Astrocyte of the spinal cord (primary cell): ENCODE data around the gene OCRL.
"Not testable (repeated sequence)": the region's sequence is repeated elsewhere in the genome, so short reads cannot be mapped to it uniquely, and the experiment has no call there.

Experiments used
- DNase-seq: peaks from one replicate; pipeline ENCODE4 v3.0.0; 2011; ENCODE audit warnings: low read depth, low spot score
- H3K4me3 ChIP-seq: 2 replicates; pipeline ENCODE4 v1.5.1; 2011; ENCODE audit warnings: low read depth, mild to moderate bottlenecking, low read length, moderate library complexity
- in situ Hi-C: cut with HindIII; loops from 2 replicates; pipeline ENCODE4 v1.10.0; 2017; ENCODE audit warnings: low sequenced_read_pairs
- TF ChIP-seq, protein P1 (sequence below): IDR thresholded peaks from 2 replicates; pipeline ENCODE4 v1.5.1; 2012; ENCODE audit warnings: low read depth, mild to moderate bottlenecking, low read length, inconsistent platforms

The OCRL gene

DNA sequence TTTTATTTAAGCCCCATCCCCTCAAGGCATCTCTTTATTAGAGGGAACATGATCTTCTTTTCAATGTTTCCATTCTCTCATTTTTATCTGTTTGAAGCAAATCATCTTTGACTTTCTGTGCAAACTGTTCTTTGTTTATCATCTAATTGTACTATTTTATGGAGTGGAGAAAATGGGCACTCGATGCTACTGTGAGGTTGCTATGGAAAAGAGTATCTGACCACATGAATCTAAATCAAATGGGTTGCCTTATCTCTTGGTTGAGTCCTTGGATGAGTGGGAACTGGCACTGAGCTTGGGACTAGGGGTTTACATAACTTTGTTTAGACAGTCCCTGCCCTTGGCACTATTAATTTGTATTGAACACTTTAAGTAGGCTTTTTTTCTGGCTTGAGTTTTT lies 9.1 kb downstream of the OCRL start:
- in situ Hi-C loops, result no loop called here
- no peak overlapping the region for H3K4me3 ChIP-seq
- TF ChIP-seq, protein P1, sequence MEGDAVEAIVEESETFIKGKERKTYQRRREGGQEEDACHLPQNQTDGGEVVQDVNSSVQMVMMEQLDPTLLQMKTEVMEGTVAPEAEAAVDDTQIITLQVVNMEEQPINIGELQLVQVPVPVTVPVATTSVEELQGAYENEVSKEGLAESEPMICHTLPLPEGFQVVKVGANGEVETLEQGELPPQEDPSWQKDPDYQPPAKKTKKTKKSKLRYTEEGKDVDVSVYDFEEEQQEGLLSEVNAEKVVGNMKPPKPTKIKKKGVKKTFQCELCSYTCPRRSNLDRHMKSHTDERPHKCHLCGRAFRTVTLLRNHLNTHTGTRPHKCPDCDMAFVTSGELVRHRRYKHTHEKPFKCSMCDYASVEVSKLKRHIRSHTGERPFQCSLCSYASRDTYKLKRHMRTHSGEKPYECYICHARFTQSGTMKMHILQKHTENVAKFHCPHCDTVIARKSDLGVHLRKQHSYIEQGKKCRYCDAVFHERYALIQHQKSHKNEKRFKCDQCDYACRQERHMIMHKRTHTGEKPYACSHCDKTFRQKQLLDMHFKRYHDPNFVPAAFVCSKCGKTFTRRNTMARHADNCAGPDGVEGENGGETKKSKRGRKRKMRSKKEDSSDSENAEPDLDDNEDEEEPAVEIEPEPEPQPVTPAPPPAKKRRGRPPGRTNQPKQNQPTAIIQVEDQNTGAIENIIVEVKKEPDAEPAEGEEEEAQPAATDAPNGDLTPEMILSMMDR, result no peak
- DNase-seq, result no peak

DNA sequence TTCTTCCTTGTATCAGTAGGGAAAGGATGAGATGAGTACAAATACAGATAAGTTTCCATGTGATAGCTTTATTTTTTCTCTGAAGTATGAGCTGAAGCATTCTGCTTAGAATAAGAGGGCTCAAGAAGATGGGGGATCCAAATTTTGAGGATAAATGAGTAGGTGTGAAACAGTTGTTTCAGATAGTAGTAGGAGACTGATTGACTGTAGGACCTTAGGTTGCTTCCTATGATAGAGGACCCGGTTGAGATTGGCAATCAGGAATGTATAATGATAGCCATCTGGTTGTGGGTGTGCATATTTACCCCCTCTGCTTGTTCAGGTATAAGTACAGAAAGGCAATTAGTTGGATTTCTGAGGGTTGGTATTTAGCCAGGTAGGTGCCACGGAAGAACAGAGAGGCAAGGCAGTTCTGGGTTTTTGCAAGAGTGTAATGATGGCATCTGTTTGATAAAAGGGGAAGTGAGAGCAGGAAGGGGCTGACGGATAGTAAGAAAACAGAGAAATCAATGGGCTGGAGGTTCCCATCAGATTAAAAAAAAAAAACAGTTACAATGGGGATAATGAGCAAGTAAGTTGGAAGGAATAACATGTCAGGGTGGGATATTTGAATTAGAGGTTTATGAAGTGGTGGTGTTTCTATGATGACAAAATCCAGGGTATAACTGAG lies 13.7 kb downstream of the OCRL start:
- in situ Hi-C loops, result no loop called here
- H3K4me3 ChIP-seq, result no peak overlapping the region

DNA sequence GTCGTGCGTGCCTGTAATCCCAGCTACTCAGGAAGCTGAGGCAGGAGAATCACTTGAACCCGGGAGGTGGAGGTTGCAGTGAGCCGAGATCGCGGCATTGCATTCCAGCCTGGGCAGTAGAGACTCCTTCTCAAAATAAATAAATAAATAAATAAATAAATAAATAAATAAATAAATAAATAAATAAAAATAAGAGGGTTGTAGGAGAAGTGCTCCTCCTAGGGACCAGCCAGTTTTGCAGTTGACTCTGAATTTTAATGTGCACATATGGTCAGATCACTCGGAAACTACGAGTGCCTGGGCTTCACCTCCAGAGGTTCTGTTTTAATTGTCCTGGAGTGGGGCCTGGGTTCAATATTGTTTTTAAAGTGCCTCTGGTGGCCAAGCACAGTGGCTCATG lies 14.8 kb downstream of the OCRL start:
- in situ Hi-C loops, DNase-seq, H3K4me3 ChIP-seq: not testable (repeated sequence)

More for the DNA sequence above, 13.7 kb downstream of the OCRL start:
- DNase-seq, result no peak
- TF ChIP-seq, protein P1, result no peak

DNA sequence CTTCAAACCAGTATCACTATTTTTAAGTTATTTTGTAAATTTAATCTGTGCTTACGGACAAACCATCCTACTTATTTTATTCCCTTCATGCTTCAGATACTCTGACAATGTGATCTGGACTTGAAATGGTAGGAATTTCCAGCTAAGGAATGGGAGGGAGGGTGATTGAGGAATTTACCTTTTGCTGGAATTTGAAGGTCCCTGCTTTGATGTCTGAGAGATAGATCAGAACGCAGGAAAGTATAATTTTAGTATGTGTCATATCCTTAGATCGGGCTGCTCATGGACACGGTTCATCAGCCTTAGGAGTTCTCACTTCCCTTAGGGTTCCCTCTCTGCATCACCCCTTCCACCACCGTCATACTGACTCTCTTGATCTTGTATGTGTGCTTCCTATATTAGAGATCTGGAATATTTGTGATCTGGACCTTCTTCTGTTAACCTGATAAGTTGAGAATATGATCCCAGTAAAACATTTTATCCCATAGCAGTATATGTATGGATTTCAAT lies 16.8 kb downstream of the OCRL start:
- TF ChIP-seq, protein P1, result no peak
- H3K4me3 ChIP-seq, result no peak overlapping the region
- DNase-seq, result no peak
- in situ Hi-C loops, result no loop called here

DNA sequence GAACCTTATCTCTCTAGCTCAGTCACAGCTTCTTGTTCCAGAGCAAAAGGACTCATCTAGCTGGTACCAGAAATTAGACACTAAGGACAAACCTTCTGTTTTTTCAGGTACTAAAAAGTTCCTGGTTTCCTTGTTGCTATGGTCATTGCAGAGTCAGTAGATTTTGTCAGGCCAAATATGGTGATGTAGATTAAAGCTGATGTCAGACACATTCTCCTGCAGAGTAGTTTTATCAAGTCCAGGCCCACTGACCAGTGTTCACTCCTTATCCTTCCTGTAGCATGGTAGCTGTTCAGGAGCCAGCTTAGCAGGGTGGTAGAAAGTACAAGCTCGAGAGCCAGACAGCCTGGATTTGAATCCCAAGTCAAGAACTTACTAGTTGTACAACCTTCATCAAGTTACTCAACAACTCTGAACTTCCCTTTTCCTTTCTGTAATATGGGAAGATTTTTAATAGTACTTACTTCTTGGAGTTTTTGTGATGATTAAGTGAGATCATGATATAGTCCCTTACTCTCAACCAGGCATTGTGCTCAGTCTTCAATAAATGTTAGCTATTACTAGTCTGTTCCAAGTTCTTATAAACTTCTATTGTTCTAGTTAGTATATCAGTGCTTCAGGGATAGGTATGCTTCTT lies 17.9 kb downstream of the OCRL start:
- H3K4me3 ChIP-seq, result no peak overlapping the region
- TF ChIP-seq, protein P1, result no peak
- DNase-seq, result no peak
- in situ Hi-C loops, result no loop called here

DNA sequence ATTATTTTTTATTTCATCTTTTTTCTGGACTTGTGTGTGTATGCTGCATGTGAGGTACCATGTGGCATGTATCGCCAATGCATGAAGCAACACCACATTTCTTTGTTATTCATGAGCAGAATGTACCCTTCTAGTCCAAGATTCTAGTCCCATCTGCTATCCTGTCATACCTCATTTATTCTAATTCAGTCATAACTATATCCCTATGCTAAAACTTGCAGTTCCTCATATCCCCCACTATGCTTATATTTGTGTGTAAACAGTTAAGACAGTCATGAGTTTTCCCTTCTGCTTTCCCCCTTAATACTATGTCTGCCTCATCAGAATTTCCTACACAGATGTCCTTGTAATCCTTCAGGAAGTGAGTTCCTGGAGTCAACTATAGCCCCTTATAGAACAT lies 19.7 kb downstream of the OCRL start:
- no peak for DNase-seq
- TF ChIP-seq, protein P1, result no peak
- no peak overlapping the region for H3K4me3 ChIP-seq
- in situ Hi-C loops, result no loop called here

DNA sequence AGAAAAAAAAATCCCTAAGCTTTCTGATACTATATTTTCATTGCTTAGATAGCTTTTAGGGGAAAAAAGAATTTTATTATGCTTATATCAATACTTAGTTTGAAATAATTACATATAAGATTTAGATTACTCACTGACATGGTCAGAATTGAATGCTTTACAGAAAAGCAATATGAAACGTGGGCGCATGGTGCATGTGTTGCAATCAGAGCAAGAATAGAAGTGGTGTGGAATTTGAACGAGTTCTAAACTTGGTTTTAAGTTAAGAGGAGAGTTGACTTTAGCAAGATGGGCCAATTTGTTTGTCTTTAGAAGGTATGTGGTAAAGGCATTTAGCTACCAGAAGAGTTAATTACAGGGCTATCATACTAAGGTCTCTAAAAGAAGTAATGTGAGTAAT lies 21.4 kb downstream of the OCRL start:
- no peak overlapping the region for H3K4me3 ChIP-seq
- in situ Hi-C loops, result no loop called here
- no peak for DNase-seq
- TF ChIP-seq, protein P1, result no peak

DNA sequence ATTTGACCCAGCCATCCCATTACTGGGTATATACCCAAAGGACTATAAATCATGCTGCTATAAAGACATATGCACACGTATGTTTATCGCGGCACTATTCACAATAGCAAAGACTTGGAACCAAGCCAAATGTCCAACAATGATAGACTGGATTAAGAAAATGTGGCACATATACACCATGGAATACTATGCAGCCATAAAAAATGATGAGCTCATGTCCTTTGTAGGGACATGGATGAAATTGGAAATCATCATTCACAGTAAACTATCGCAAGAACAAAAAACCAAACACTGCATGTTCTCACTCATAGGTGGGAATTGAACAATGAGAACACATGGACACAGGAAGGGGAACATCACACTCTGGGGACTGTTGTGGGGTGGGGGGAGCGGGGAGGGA lies 24.3 kb downstream of the OCRL start:
- DNase-seq, in situ Hi-C loops, H3K4me3 ChIP-seq: not testable (repeated sequence)
